DMS53 treated with DMSO at 0.1 percent for 48 hours (cell line): Measurements from ENCODE around the gene TIMM50.
A peak's percentile ranks its signal among the peaks of the same experiment; 100 is the strongest.

Experiments used
- DNase-seq: peaks from one replicate; lab custom pipeline; 2025; ENCODE audit not compliant: unreplicated experiment; lab: John Stamatoyannopoulos, UW

Gene TIMM50

DNA sequence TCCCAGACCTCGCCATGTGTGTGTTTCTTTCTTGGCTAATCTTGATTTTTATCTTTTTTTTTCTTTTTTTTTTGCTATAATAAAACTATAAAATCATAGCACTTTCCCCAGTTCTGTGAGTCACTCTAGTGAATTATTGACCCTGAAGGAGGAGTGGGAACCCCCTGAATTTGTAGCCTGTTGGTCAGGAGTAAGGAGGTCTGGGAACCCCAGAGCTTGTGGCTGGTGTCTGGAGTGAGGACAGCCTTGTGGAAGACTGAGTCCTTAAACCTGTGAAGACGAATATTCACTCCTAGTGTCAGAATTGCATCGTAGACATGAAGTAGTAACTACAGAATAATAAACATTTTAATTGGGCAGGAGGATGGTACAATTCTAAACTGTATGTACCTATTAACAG, 44.6 kb downstream of the TIMM50 start:
- no peak for DNase-seq

DNA sequence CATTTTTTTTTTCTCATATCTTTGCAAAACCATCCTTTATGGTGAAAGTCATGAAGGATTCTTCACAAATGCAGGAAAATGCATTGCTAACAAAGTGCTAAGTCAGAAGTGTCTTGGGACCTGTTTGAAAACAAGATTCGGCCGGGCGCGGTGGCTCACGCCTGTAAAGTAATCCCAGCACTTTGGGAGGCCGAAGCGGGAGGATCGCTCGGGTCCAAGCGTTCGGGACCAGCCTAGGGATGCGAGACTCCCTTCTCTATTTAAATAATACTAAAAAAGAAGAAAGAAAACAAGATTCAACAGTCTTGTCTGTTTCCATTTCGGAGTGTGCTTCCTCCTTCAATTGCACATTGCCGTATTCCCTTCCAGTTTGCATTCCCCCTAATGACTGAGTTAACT, 51.2 kb downstream of the TIMM50 start:
- no peak for DNase-seq

DNA sequence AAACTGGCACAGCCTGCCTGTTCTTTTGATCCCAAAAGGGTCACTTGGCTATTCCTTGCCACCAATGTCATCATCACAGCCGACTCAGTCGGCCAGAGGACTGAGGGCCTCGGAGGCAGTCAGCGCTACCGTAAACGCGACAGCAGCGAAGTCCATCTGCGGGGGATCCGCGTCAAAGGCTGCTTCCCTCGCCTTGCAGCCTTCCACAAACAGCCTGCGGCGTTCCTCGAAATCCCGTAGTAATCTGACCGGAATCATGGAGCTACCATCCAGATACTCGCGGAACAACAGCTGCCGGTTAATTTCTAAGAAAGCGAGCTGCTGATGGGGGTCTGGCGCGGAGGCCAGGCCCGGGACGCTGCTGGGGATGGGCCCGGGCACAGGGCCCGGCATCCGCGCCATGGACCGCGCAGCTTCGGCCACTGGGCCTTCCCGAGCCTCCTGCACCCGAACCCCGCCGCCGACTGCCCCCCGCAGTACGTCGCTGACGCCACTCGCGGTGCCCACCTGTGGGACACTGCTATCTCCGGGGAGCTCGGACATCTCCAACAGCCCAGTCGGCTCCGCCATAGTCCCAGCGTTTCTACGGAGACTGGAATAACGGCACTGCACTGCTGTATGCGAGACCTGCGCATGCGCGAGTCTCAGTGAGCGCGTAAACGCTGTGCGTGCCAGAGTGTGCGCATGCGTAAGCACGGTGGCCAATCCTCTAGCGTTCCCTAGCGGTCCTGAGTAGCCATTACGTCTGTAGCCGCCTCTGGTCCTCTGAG, 51.8 kb downstream of the TIMM50 start, which contains the start of gene EID2B:
TSS of gene EID2B (minus strand) at position 620 of the 770 bp plus-strand sequence. CDS start at position 570, 50 bp downstream.
- peak; percentile 98 for DNase-seq

DNA sequence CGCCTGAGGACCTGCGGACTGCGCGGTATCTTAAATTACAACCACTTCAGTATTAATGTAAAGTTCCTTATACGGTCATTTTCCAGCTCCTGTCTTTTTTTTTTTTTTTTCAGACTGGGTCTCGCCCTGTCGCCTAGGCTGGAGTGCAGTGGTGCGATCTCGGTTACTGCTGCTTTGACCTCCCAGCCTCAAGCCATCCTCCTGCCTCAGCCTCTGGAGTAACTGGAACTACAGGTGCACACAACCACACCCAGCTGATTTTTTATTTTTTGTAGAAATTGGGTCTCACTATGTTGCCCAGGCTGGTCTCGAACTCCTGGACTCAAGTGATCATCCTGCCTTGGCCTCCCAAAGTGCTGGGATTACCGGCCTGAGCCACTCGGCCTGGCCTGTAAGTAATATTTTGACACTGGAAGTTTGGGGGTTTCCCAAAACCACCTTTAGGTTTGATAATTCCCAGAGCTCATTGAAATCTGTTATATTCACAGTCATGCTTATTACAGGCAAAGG, 52.4 kb downstream of the TIMM50 start:
- no peak for DNase-seq

DNA sequence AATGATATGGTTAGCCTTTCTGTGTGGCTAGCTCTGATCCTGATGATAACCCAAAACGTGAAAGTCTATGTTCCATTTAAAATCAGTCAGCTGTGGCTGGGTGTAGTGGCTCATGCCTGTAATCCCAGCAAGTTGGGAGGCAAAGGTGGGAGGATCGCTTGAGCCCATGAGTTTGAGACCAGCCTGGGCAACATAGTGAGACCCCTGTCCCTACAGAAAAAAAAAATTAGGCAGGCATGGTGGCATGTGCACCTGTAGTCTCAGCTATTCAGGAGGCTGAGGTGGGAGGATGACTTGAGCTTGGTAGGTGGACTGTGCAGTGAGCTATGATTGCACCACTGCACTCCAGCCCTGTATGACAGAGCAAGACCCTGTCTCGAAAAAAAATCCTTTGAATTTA, 53.2 kb downstream of the TIMM50 start:
- no peak for DNase-seq

DNA sequence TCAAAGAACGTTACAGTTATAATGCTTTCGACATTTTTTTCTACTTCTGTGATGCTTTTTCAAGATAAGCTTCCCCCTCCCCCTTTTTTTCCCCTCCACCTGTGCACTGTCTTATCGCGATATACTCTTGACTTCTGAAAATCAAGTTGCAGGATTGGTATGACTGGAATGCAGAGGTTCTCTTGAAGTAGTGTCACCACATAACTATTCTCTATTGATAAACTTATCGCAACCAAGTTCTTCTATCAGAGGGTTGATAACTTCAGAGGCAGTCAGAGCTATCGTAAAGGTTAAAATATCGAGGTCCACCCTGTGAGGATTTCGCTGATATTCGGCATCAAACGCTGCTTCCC, 58.5 kb downstream of the TIMM50 start:
- peak; percentile 33 for DNase-seq

DNA sequence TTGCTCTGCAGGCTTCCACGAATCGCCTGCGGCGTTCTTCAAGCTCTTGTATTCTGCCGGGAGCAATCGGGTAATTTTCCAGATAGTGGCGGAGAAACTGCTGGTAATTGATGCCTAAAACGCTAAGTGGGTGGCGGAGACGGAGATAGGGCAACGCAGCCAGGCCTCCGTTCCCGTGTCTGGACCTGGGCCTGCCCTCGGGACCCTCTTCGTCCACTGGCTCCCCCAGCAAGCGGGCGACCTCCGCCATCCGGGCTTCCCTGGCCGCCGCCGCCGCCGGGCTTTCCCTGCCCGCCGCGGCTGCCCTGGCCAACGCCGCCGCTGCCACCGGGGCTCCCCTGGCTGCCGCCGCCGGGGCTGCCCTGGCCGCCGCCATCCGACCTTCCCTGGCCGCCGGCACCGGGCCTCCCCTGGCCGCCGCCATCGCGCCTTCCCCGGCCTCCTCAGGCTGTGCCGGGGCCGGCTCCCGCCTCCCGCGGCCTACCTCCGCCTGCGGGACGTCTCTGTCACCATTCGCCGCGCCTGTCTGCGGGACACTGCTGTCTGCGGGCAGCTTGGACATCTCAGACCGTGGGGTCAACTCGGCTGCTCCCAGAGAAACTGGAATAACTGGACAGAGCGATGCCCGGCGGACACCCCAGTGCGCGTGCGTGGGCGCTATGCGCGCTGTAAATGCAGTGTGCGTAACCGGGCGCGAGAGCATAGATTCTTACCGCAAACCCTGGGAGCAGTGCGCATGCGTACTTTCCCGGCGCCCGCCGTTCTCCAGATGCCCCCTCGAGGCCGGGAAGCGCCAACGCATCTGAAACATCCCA, 59.1 kb downstream of the TIMM50 start, which contains the start of gene EID2:
TSS of gene EID2 (minus strand) at position 644 of the 815 bp plus-strand sequence. CDS start at position 562, 82 bp downstream.
- DNase-seq, result peak; percentile 98

DNA sequence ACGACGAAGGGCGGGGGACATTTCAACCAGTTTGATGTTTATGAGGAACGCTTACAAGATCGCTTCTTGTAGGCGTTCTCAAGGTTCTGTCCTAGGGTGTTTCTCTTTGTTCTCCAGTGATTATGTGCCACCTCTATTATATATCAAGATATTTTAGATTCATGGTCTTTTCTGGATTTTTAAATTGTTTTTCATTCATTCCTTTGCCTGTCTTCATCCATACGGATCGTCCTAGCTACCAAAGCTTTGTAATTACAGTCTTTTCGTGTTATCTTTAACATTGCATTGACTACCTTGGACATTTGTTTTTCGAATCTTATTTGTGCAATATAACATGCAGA, 59.7 kb downstream of the TIMM50 start:
- DNase-seq, result no peak
